ENCODE measurements around the gene FRRS1.

Gene FRRS1

DNA sequence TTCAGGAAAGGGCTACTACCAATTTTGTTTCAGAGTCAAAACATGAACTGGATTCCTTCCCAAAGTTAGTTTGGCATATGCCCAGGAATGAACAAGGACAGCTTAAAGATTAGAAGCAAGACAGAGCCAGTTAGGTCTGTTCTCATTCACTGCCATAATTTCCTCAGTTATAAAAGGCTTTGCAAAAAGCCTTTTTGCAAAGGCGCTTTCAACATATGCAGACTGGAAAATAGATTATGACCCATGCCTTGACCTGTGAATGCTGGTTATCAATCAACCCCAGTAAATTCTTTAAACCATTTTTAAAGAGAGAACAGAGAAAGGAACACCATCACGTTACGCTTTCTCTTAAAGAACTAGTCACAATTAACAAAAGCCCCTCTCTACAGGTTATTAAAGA is 1.7 kb upstream of the FRRS1 start:
- Histone ChIP-seq H3K27ac (ENCODE audit: extremely low read depth, low read depth, low read length) (no peak overlapping the region), H3K36me3 (ENCODE audit: control insufficient read depth in 2 of 2, insufficient read depth in 1 of 2, low read length in 2 of 2) (no peaks in the 10 kb centered on the region), H3K4me1 (ENCODE audit: control insufficient read depth, insufficient read depth, low read length) (no peaks in the 10 kb centered on the region), H3K9me3 (ENCODE audit: control insufficient read depth, insufficient read depth, low read depth, low read length) (no peaks in the 10 kb centered on the region), H3K4me3 (ENCODE audit: low read depth, low read length) (no peak overlapping the region)
- POLR2A ChIA-PET: no interaction called here
- CTCF ChIA-PET: no interaction called here
- TF ChIP-seq TRIM28 (IDR thresholded peaks at IDR 0.05; ENCODE audit: borderline replicate concordance, low read length): no peak
- no peak for TF ChIP-seq ZNF600 (tag by site-specific recombination; IDR thresholded peaks at IDR 0.05)
- no peak for TF ChIP-seq ZNF324 (tag by site-specific recombination; IDR thresholded peaks at IDR 0.05)
- no peak for TF ChIP-seq EGR2 (tag by site-specific recombination; IDR thresholded peaks at IDR 0.05; ENCODE audit: low read depth)
- no peak for TF ChIP-seq ZNF354C (tag by site-specific recombination; IDR thresholded peaks at IDR 0.05; ENCODE audit: borderline replicate concordance, low read depth)
- TF ChIP-seq, protein P1, sequence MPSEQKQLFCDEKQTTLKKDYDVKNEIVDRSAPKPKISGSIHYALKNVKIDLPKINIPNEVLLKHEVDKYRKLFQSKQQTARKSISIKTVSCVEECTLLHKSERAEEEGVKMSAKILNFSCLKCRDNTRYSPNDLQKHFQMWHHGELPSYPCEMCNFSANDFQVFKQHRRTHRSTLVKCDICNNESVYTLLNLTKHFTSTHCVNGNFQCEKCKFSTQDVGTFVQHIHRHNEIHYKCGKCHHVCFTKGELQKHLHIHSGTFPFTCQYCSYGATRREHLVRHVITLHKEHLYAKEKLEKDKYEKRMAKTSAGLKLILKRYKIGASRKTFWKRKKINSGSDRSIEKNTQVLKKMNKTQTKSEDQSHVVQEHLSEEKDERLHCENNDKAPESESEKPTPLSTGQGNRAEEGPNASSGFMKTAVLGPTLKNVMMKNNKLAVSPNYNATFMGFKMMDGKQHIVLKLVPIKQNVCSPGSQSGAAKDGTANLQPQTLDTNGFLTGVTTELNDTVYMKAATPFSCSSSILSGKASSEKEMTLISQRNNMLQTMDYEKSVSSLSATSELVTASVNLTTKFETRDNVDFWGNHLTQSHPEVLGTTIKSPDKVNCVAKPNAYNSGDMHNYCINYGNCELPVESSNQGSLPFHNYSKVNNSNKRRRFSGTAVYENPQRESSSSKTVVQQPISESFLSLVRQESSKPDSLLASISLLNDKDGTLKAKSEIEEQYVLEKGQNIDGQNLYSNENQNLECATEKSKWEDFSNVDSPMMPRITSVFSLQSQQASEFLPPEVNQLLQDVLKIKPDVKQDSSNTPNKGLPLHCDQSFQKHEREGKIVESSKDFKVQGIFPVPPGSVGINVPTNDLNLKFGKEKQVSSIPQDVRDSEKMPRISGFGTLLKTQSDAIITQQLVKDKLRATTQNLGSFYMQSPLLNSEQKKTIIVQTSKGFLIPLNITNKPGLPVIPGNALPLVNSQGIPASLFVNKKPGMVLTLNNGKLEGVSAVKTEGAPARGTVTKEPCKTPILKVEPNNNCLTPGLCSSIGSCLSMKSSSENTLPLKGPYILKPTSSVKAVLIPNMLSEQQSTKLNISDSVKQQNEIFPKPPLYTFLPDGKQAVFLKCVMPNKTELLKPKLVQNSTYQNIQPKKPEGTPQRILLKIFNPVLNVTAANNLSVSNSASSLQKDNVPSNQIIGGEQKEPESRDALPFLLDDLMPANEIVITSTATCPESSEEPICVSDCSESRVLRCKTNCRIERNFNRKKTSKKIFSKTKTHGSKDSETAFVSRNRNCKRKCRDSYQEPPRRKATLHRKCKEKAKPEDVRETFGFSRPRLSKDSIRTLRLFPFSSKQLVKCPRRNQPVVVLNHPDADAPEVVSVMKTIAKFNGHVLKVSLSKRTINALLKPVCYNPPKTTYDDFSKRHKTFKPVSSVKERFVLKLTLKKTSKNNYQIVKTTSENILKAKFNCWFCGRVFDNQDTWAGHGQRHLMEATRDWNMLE (tag by site-specific recombination; conservative IDR thresholded peaks at IDR 0.05; ENCODE audit: low read depth): no peak
- no peak for TF ChIP-seq ZNF837 (tag by site-specific recombination; IDR thresholded peaks at IDR 0.05)
- TF ChIP-seq ZNF549 (tag by site-specific recombination; IDR thresholded peaks at IDR 0.05): no peak
- no peak for TF ChIP-seq GLIS2 (tag by site-specific recombination; IDR thresholded peaks at IDR 0.05)
- TF ChIP-seq, protein P2, sequence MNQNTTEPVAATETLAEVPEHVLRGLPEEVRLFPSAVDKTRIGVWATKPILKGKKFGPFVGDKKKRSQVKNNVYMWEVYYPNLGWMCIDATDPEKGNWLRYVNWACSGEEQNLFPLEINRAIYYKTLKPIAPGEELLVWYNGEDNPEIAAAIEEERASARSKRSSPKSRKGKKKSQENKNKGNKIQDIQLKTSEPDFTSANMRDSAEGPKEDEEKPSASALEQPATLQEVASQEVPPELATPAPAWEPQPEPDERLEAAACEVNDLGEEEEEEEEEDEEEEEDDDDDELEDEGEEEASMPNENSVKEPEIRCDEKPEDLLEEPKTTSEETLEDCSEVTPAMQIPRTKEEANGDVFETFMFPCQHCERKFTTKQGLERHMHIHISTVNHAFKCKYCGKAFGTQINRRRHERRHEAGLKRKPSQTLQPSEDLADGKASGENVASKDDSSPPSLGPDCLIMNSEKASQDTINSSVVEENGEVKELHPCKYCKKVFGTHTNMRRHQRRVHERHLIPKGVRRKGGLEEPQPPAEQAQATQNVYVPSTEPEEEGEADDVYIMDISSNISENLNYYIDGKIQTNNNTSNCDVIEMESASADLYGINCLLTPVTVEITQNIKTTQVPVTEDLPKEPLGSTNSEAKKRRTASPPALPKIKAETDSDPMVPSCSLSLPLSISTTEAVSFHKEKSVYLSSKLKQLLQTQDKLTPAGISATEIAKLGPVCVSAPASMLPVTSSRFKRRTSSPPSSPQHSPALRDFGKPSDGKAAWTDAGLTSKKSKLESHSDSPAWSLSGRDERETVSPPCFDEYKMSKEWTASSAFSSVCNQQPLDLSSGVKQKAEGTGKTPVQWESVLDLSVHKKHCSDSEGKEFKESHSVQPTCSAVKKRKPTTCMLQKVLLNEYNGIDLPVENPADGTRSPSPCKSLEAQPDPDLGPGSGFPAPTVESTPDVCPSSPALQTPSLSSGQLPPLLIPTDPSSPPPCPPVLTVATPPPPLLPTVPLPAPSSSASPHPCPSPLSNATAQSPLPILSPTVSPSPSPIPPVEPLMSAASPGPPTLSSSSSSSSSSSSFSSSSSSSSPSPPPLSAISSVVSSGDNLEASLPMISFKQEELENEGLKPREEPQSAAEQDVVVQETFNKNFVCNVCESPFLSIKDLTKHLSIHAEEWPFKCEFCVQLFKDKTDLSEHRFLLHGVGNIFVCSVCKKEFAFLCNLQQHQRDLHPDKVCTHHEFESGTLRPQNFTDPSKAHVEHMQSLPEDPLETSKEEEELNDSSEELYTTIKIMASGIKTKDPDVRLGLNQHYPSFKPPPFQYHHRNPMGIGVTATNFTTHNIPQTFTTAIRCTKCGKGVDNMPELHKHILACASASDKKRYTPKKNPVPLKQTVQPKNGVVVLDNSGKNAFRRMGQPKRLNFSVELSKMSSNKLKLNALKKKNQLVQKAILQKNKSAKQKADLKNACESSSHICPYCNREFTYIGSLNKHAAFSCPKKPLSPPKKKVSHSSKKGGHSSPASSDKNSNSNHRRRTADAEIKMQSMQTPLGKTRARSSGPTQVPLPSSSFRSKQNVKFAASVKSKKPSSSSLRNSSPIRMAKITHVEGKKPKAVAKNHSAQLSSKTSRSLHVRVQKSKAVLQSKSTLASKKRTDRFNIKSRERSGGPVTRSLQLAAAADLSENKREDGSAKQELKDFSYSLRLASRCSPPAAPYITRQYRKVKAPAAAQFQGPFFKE (tag by site-specific recombination; IDR thresholded peaks at IDR 0.05; ENCODE audit: borderline replicate concordance): no peak
- no peak for TF ChIP-seq ZNF571 (tag by site-specific recombination; IDR thresholded peaks at IDR 0.05)
- TF ChIP-seq ZNF433 (tag by site-specific recombination; IDR thresholded peaks at IDR 0.05; ENCODE audit: low read depth): no peak
- TF ChIP-seq, protein P3, sequence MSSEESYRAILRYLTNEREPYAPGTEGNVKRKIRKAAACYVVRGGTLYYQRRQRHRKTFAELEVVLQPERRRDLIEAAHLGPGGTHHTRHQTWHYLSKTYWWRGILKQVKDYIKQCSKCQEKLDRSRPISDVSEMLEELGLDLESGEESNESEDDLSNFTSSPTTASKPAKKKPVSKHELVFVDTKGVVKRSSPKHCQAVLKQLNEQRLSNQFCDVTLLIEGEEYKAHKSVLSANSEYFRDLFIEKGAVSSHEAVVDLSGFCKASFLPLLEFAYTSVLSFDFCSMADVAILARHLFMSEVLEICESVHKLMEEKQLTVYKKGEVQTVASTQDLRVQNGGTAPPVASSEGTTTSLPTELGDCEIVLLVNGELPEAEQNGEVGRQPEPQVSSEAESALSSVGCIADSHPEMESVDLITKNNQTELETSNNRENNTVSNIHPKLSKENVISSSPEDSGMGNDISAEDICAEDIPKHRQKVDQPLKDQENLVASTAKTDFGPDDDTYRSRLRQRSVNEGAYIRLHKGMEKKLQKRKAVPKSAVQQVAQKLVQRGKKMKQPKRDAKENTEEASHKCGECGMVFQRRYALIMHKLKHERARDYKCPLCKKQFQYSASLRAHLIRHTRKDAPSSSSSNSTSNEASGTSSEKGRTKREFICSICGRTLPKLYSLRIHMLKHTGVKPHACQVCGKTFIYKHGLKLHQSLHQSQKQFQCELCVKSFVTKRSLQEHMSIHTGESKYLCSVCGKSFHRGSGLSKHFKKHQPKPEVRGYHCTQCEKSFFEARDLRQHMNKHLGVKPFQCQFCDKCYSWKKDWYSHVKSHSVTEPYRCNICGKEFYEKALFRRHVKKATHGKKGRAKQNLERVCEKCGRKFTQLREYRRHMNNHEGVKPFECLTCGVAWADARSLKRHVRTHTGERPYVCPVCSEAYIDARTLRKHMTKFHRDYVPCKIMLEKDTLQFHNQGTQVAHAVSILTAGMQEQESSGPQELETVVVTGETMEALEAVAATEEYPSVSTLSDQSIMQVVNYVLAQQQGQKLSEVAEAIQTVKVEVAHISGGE (tag by site-specific recombination; conservative IDR thresholded peaks at IDR 0.05; ENCODE audit: low read depth): no peak
- no peak for TF ChIP-seq ZNF555 (tag by site-specific recombination; conservative IDR thresholded peaks at IDR 0.05)
- no peak for TF ChIP-seq ZNF426 (tag by site-specific recombination; IDR thresholded peaks at IDR 0.05)
- TF ChIP-seq SALL2 (tag by site-specific recombination; IDR thresholded peaks at IDR 0.05; ENCODE audit: borderline replicate concordance): no peak

Measured in HEK293 (cell line).